Trophoblast cell (in vitro differentiated cells and primary cell): ENCODE measurements around the gene DDX17.

Source experiments
- DNase-seq, 2 donors: peaks; one replicate each; pipeline ENCODE4 v3.0.0-alpha.2; 2016
- H2AFZ ChIP-seq: 2 replicates; pipeline ENCODE4 v1.6.1; 2013; ENCODE audit warnings: low read length, moderate library complexity, mild to moderate bottlenecking; ENCODE audit not compliant: insufficient read depth, poor library complexity
- H2AK5ac ChIP-seq: 2 replicates; pipeline ENCODE4 v1.6.1; 2013; ENCODE audit warnings: mild to moderate bottlenecking, low read length
- H2BK120ac ChIP-seq: 2 replicates; pipeline ENCODE4 v1.6.1; 2013; ENCODE audit warnings: low read length, mild to moderate bottlenecking, moderate library complexity; ENCODE audit not compliant: insufficient read depth, poor library complexity
- H2BK12ac ChIP-seq: 2 replicates; pipeline ENCODE4 v1.6.1; 2013; ENCODE audit warnings: mild to moderate bottlenecking, low read length, moderate library complexity
- H2BK5ac ChIP-seq: 2 replicates; pipeline ENCODE4 v1.6.1; 2013; ENCODE audit warnings: low read length, low read depth, moderate library complexity, mild to moderate bottlenecking; ENCODE audit not compliant: poor library complexity
- H3K14ac ChIP-seq: 2 replicates; pipeline ENCODE4 v1.6.1; 2013; ENCODE audit warnings: mild to moderate bottlenecking, low read length
- H3K18ac ChIP-seq: 2 replicates; pipeline ENCODE4 v1.6.1; 2013; ENCODE audit warnings: mild to moderate bottlenecking, low read length
- H3K23ac ChIP-seq: 2 replicates; pipeline ENCODE4 v1.6.1; 2013; ENCODE audit warnings: low read length
- H3K27ac ChIP-seq: 2 replicates; pipeline ENCODE4 v1.5.1; 2013; ENCODE audit warnings: low read depth, mild to moderate bottlenecking, inconsistent platforms, low read length, moderate library complexity
- H3K27me3 ChIP-seq: 2 replicates; pipeline ENCODE4 v1.6.1; 2013; ENCODE audit warnings: inconsistent platforms, mild to moderate bottlenecking, low read length, moderate library complexity; ENCODE audit not compliant: insufficient read depth
- H3K36me3 ChIP-seq, 2 experiments: 1 replicate in 1 of 2; 2 replicates in 1 of 2; pipeline ENCODE4 v1.6.1; 2013; ENCODE audit warnings: low read length in 2 of 2, mild to moderate bottlenecking in 2 of 2, moderate library complexity in 1 of 2; ENCODE audit not compliant: insufficient read depth in 2 of 2, control insufficient read depth in 1 of 2
- H3K4ac ChIP-seq: 2 replicates; pipeline ENCODE4 v1.6.1; 2013; ENCODE audit warnings: low read depth, mild to moderate bottlenecking, low read length, moderate library complexity
- H3K4me1 ChIP-seq, 2 experiments: 1 replicate in 1 of 2; 2 replicates in 1 of 2; pipeline ENCODE4 v1.6.1; 2013; ENCODE audit warnings: low read length in 2 of 2, mild to moderate bottlenecking in 2 of 2, moderate library complexity in 1 of 2; ENCODE audit not compliant: insufficient read depth in 2 of 2, control insufficient read depth in 1 of 2
- H3K4me2 ChIP-seq: 2 replicates; pipeline ENCODE4 v1.6.1; 2013; ENCODE audit warnings: inconsistent platforms, mild to moderate bottlenecking, low read length, moderate library complexity
- H3K4me3 ChIP-seq: 2 replicates; pipeline ENCODE4 v1.5.1; 2013; ENCODE audit warnings: mild to moderate bottlenecking, low read depth, low read length, inconsistent platforms
- H3K79me1 ChIP-seq: one replicate; pipeline ENCODE4 v1.6.1; 2013; ENCODE audit warnings: low read length
- H3K79me2 ChIP-seq: 2 replicates; pipeline ENCODE4 v1.6.1; 2013; ENCODE audit warnings: low read length, mild to moderate bottlenecking; ENCODE audit not compliant: control insufficient read depth, insufficient read depth, poor library complexity
- H3K9ac ChIP-seq: 2 replicates; pipeline ENCODE4 v1.6.1; 2013; ENCODE audit warnings: mild to moderate bottlenecking, low read length
- H3K9me3 ChIP-seq: 2 replicates; pipeline ENCODE4 v1.6.1; 2013; ENCODE audit warnings: low read depth, mild to moderate bottlenecking, control low read depth, inconsistent platforms, low read length; ENCODE audit not compliant: insufficient read depth
- H4K12ac ChIP-seq: 2 replicates; pipeline ENCODE4 v1.6.1; 2013; ENCODE audit warnings: low read depth, mild to moderate bottlenecking, low read length, moderate library complexity
- H4K8ac ChIP-seq: 2 replicates; pipeline ENCODE4 v1.6.1; 2013; ENCODE audit warnings: low read depth, mild to moderate bottlenecking, low read length, moderate library complexity
- H4K91ac ChIP-seq: one replicate; pipeline ENCODE4 v1.6.1; 2013; ENCODE audit warnings: low read depth, mild to moderate bottlenecking, low read length, moderate library complexity
- WGBS: extraction: QIAGEN DNeasy Blood & Tissue Kit; methylation state at CpG from one replicate; pipeline ENCODE4 v1.1.7; 2013; ENCODE audit warnings: missing lambda C conversion rate; ENCODE audit not compliant: insufficient read length, insufficient coverage; ENCODE audit errors: extremely low coverage; 5-methylcytosine and 5-hydroxymethylcytosine counted together

Gene DDX17

DNA sequence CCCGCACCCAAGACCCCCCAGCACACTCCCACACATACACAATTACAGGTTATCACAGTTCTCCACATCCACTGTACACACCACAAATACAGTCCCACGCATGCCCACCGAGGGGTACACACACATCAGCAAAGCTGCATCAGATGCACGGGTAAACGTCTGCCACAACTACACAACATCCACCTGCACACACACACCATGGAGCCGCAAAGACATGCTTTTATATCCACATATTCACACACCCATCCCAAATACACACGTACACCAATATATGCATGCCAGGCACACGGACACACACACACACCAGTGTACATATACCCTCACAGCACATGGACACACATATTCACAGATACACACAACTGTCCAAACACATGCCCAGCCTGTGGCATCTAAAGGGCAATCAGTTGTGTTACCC is 45.7 kb downstream of the DDX17 start:
- no peaks in the 10 kb centered on the region for H3K79me1 ChIP-seq

DNA sequence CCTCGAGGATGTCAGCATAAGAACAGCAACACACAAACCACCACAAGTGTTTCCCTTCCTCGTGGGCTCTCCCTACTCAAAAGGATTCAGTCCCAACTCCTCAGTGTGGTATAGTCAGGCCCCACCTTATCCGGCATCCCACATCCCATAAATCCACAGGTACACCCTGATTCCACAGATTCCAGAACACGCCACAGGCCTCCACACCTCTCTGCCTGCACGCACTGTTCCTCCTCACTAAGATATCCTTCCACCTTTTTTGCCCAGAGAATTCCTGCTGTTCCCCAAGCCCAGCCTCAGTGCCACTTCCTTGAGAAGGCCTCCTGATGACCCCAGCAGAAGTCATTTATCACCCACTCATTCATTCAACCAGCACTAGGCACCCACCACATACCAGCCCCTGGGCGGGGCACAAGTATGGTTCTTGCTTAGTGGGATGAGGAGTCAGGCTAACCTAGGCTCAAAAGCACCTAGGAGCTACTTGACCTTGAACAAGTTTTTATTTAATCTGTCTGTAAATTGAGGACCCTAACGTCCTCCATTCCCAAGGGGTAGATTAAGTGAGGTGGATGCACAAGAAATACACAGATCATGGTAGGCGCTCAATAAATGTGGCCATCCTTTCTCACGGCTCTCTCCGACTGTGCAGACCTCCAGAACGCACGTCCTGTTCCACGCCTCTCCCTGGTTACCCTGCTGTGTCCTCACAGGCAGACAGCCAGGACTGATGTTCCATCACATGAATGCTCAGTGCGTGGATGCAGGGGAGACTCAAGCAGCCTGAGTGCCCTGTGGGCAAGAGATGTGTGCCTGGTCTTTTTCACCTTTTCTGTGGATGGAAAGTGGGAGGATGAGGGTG is 49.0 kb downstream of the DDX17 start:
- no peak overlapping the region for H2BK12ac ChIP-seq
- H4K91ac ChIP-seq = no peak overlapping the region

More for the DNA sequence above, 45.7 kb downstream of the DDX17 start:
- Histone ChIP-seq H3K4me2 (no peak overlapping the region), H3K4me1 (peaks cover 0 to 9% of the 10 kb centered on the region in 2 experiments), H3K79me2 (no peaks in the 10 kb centered on the region), H2BK5ac (no peak overlapping the region), H2AFZ (no peak overlapping the region), H2BK12ac (no peak overlapping the region), H4K12ac (no peak overlapping the region), H2AK5ac (no peak overlapping the region), H3K27ac (no peak overlapping the region), H3K23ac (no peak overlapping the region), H2BK120ac (no peak overlapping the region), H3K14ac (no peak overlapping the region), H3K9me3 (peaks cover 1% of the 10 kb centered on the region), H3K27me3 (peaks cover 6% of the 10 kb centered on the region), H3K4me3 (no peak overlapping the region), H3K18ac (no peak overlapping the region), H3K4ac (no peak overlapping the region), H4K8ac (no peak overlapping the region), H3K9ac (no peak overlapping the region), H4K91ac (no peak overlapping the region), H3K36me3 (no peaks in the 10 kb centered on the region)
- DNase-seq = no peak
- WGBS = no CpG with 5 or more reads among the region's 8 CpGs

DNA sequence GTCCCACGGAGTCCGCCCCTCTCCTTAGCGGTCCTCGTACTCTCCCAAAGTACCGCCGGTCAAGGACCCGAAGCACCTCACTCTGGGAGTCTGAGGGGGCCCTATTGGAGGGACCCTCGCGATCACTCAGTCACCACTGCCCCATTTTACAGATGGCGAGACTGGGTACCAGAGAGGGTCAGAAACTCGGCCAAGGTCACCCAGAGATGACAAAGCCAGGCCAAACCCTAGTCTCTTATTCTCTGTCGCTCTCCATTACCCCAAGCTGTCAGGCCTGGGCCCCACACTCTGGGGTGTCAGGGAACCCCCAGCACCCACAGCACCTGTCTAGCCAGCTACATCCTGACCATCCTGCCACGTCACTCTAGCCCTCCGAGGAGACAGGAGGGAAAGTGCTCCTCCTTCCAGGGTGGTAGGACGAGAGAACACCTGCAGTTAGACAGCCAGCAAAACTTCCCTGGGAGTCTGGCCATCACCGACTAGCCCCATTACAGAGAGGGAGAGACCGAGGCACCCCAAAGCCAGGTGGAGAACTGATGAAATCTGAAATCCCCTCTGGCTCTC is 49.8 kb downstream of the DDX17 start:
- H3K9ac ChIP-seq = no peak overlapping the region
- H2AFZ ChIP-seq = no peak overlapping the region

More for the DNA sequence above, 49.0 kb downstream of the DDX17 start:
- Histone ChIP-seq H3K4me1 (peaks cover 3 to 9% of the 10 kb centered on the region in 2 experiments), H3K79me1 (no peaks in the 10 kb centered on the region), H4K8ac (no peak overlapping the region), H2BK120ac (no peak overlapping the region), H3K36me3 (no peaks in the 10 kb centered on the region), H2AK5ac (no peak overlapping the region), H3K27me3 (peaks cover 30% of the 10 kb centered on the region), H3K4me3 (no peak overlapping the region), H3K9ac (no peak overlapping the region), H3K79me2 (no peaks in the 10 kb centered on the region), H3K4me2 (no peak overlapping the region), H3K14ac (no peak overlapping the region), H3K9me3 (peaks cover 4% of the 10 kb centered on the region), H2AFZ (no peak overlapping the region), H3K4ac (no peak overlapping the region), H3K23ac (no peak overlapping the region), H3K18ac (no peak overlapping the region), H2BK5ac (no peak overlapping the region), H4K12ac (no peak overlapping the region), H3K27ac (no peak overlapping the region)
- DNase-seq = no peak
- WGBS = no CpG with 5 or more reads among the region's 14 CpGs

DNA sequence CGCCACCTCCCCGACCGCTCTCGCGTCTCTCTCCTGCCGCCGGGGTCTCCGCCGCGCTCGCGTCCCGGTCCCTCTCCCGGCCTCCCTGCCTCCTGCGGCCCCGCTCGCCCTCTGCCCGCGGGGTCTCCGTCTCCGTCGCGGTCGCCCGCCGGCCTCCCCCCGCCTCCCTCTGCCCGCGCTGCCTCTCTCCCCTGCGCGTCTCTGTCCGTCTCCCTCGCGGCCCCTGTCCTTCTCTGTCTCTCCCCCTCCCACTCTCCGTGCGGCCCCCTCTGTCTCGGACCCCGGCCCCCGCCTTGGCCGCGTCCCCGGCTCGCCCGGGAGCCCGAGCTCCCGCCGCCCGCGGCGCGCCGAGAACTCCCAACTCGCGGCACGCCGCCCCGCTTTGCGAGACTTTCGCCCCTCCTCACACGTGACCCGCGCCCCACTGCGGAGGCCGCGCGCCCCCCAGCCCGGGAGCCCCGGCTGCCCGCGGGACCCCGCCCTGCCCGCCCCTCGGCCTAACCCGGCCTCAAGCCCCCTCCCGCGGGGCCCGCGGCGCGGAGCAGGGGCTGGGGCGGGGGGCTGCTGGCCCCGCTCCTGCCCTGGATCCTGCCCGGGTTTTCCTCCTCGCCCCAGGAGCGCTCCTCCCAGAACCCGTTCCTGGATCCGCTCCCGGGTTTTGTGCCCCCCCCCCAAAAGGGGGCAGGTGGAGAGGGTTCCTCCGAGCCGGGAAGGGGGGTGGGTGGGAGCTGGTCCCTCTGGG is 50.4 kb downstream of the DDX17 start:
- Histone ChIP-seq H3K9me3 (peaks cover 4% of the 10 kb centered on the region), H4K91ac (no peak overlapping the region), H2BK5ac (no peak overlapping the region), H2AFZ (peak overlapping the region; percentile 64), H3K79me1 (no peaks in the 10 kb centered on the region), H3K36me3 (no peaks in the 10 kb centered on the region), H2BK120ac (no peak overlapping the region), H3K27me3 (peaks cover 30% of the 10 kb centered on the region), H3K4me1 (peaks cover 3 to 4% of the 10 kb centered on the region in 2 experiments), H3K4ac (no peak overlapping the region), H2AK5ac (no peak overlapping the region), H4K12ac (no peak overlapping the region), H3K4me2 (peak overlapping the region; percentile 82), H3K23ac (no peak overlapping the region), H3K18ac (no peak overlapping the region), H3K9ac (no peak overlapping the region), H2BK12ac (no peak overlapping the region), H3K4me3 (peak overlapping the region; percentile 66), H3K79me2 (no peaks in the 10 kb centered on the region), H3K14ac (no peak overlapping the region), H3K27ac (no peak overlapping the region), H4K8ac (no peak overlapping the region)
- peak in 1 of 2 donors; percentile 33 for DNase-seq
- no CpG with 5 or more reads among the region's 90 CpGs for WGBS

More for the DNA sequence above, 49.8 kb downstream of the DDX17 start:
- H2BK5ac ChIP-seq = no peak overlapping the region
- DNase-seq = no peak
- no peak overlapping the region for H4K8ac ChIP-seq
- no peak overlapping the region for H4K12ac ChIP-seq
- peaks cover 30% of the 10 kb centered on the region for H3K27me3 ChIP-seq
- no peak overlapping the region for H3K18ac ChIP-seq
- H2BK120ac ChIP-seq = no peak overlapping the region
- H3K4ac ChIP-seq = no peak overlapping the region
- no peaks in the 10 kb centered on the region for H3K36me3 ChIP-seq
- no peak overlapping the region for H3K27ac ChIP-seq
- no peaks in the 10 kb centered on the region for H3K79me1 ChIP-seq
- H3K9me3 ChIP-seq = peaks cover 4% of the 10 kb centered on the region
- H3K14ac ChIP-seq = no peak overlapping the region
- peak overlapping the region; percentile 82 for H3K4me2 ChIP-seq
- no peak overlapping the region for H3K23ac ChIP-seq
- H2AK5ac ChIP-seq = no peak overlapping the region
- no peak overlapping the region for H2BK12ac ChIP-seq
- H3K4me3 ChIP-seq = no peak overlapping the region
- H4K91ac ChIP-seq = no peak overlapping the region
- no CpG with 5 or more reads among the region's 17 CpGs for WGBS
- no peaks in the 10 kb centered on the region for H3K79me2 ChIP-seq
- peaks cover 3 to 4% of the 10 kb centered on the region in 2 experiments for H3K4me1 ChIP-seq
